DOHH2 (cell line): ENCODE data around the gene SLC1A1.

Experiments used
- H3F3A ChIP-seq: fragments of 200-600 bp; sonication (generic), shearing (Covaris generic); 2 replicates; pipeline ENCODE4 v1.6.0; 2016; ENCODE audit warnings: antibody characterized with exemption, mild to moderate bottlenecking; ENCODE audit not compliant: control insufficient read depth, insufficient read depth
- H3K27ac ChIP-seq: fragments of 200-600 bp; sonication (generic); 2 replicates; pipeline ENCODE4 v1.5.1; 2014; ENCODE audit warnings: low read depth, mild to moderate bottlenecking, low read length, moderate library complexity
- H3K27me3 ChIP-seq: fragments of 200-600 bp; sonication (generic); 2 replicates; pipeline ENCODE4 v1.6.1; 2014; ENCODE audit warnings: mild to moderate bottlenecking, low read length, mixed read lengths; ENCODE audit not compliant: control insufficient read depth
- H3K36me3 ChIP-seq: fragments of 200-600 bp; sonication (generic); 2 replicates; pipeline ENCODE4 v1.6.1; 2014; ENCODE audit warnings: mild to moderate bottlenecking, low read length, moderate library complexity, mixed read lengths; ENCODE audit not compliant: control insufficient read depth
- H3K4me1 ChIP-seq: fragments of 200-600 bp; sonication (generic); 2 replicates; pipeline ENCODE4 v1.6.1; 2014; ENCODE audit warnings: mild to moderate bottlenecking, low read length, mixed read lengths; ENCODE audit not compliant: control insufficient read depth
- H3K4me2 ChIP-seq: fragments of 200-600 bp; sonication (generic); 2 replicates; pipeline ENCODE4 v1.6.0; 2014; ENCODE audit warnings: mild to moderate bottlenecking, low read length, moderate library complexity
- H3K4me3 ChIP-seq: fragments of 200-600 bp; sonication (generic); 2 replicates; pipeline ENCODE4 v1.5.1; 2014; ENCODE audit warnings: mild to moderate bottlenecking, low read length, mixed read lengths
- H3K79me2 ChIP-seq: fragments of 200-600 bp; sonication (generic); 2 replicates; pipeline ENCODE4 v1.6.1; 2014; ENCODE audit warnings: mild to moderate bottlenecking, low read length, mixed read lengths; ENCODE audit not compliant: control insufficient read depth
- H3K9me2 ChIP-seq: fragments of 200-600 bp; sonication (generic); replicated peaks from 2 replicates; pipeline ENCODE4 v1.6.1; 2014; ENCODE audit warnings: mild to moderate bottlenecking, low read length, mixed read lengths; ENCODE audit not compliant: control insufficient read depth
- H3K9me3 ChIP-seq: fragments of 200-600 bp; sonication (generic); 2 replicates; pipeline ENCODE4 v1.6.1; 2014; ENCODE audit warnings: antibody characterized with exemption, low read length, mixed read lengths; ENCODE audit not compliant: control insufficient read depth, insufficient read depth
- H4K20me1 ChIP-seq: fragments of 200-600 bp; sonication (generic); 2 replicates; pipeline ENCODE4 v1.6.0; 2014; ENCODE audit warnings: low read depth, mild to moderate bottlenecking, antibody characterized with exemption, low read length, moderate library complexity; ENCODE audit not compliant: control insufficient read depth, insufficient read depth
- CTCF ChIP-seq: fragments of 200-600 bp; sonication (generic); IDR thresholded peaks from one replicate; pipeline ENCODE4 v1.5.1; 2014; ENCODE audit warnings: antibody characterized with exemption, mild to moderate bottlenecking, low read depth, low read length; ENCODE audit not compliant: poor library complexity, severe bottlenecking
- EZH2phosphoT487 ChIP-seq: fragments of 200-600 bp; sonication (generic); IDR thresholded peaks from 2 replicates; pipeline ENCODE4 v1.6.1; 2017; ENCODE audit warnings: borderline replicate concordance, mild to moderate bottlenecking, antibody characterized with exemption, low read length, moderate library complexity, mixed read lengths

Gene SLC1A1

GRCh38 chr9:4547016-4547415, 56.7 kb downstream of the SLC1A1 start:
- no peak for TF ChIP-seq EZH2phosphoT487
- TF ChIP-seq CTCF, result no peak
- no peaks in the 10 kb centered on the region for H3K9me3 ChIP-seq
- H3K4me3 ChIP-seq, result no peak overlapping the region
- H3K36me3 ChIP-seq, result no peaks in the 10 kb centered on the region
- H3K27me3 ChIP-seq, result no peaks in the 10 kb centered on the region
- no peak overlapping the region for H3K4me2 ChIP-seq
- no peaks in the 10 kb centered on the region for H3K79me2 ChIP-seq
- no peaks in the 10 kb centered on the region for H3F3A ChIP-seq
- H3K27ac ChIP-seq, result no peak overlapping the region
- no peaks in the 10 kb centered on the region for H3K9me2 ChIP-seq
- H4K20me1 ChIP-seq, result no peaks in the 10 kb centered on the region
- H3K4me1 ChIP-seq, result peaks cover 17% of the 10 kb centered on the region

GRCh38 chr9:4548811-4549725, 58.8 kb downstream of the SLC1A1 start:
- H4K20me1 ChIP-seq, result no peaks in the 10 kb centered on the region
- H3K27me3 ChIP-seq, result no peaks in the 10 kb centered on the region
- no peaks in the 10 kb centered on the region for H3K9me2 ChIP-seq
- no peak for TF ChIP-seq EZH2phosphoT487
- peak; percentile 84 for TF ChIP-seq CTCF
- H3K36me3 ChIP-seq, result no peaks in the 10 kb centered on the region
- no peak overlapping the region for H3K4me3 ChIP-seq
- H3K4me2 ChIP-seq, result no peak overlapping the region
- peaks cover 17% of the 10 kb centered on the region for H3K4me1 ChIP-seq
- H3K9me3 ChIP-seq, result no peaks in the 10 kb centered on the region
- H3K27ac ChIP-seq, result no peak overlapping the region
- no peaks in the 10 kb centered on the region for H3K79me2 ChIP-seq
- H3F3A ChIP-seq, result no peaks in the 10 kb centered on the region

GRCh38 chr9:4549751-4550295, 59.6 kb downstream of the SLC1A1 start:
- no peaks in the 10 kb centered on the region for H3K9me3 ChIP-seq
- no peaks in the 10 kb centered on the region for H3K9me2 ChIP-seq
- no peak overlapping the region for H3K4me3 ChIP-seq
- H3K36me3 ChIP-seq, result no peaks in the 10 kb centered on the region
- H3F3A ChIP-seq, result no peaks in the 10 kb centered on the region
- peaks cover 19% of the 10 kb centered on the region for H3K4me1 ChIP-seq
- no peak overlapping the region for H3K4me2 ChIP-seq
- H3K27me3 ChIP-seq, result no peaks in the 10 kb centered on the region
- H4K20me1 ChIP-seq, result no peaks in the 10 kb centered on the region
- H3K27ac ChIP-seq, result no peak overlapping the region
- TF ChIP-seq EZH2phosphoT487, result no peak
- TF ChIP-seq CTCF, result no peak
- no peaks in the 10 kb centered on the region for H3K79me2 ChIP-seq
